ENCODE data around the gene DOK1.

Gene DOK1

GRCh38 chr2:74597410-74597809, 42.9 kb downstream of the DOK1 start:
- no peak for TF ChIP-seq CTCF (IDR thresholded peaks at IDR 0.05; ENCODE audit: extremely low read depth, missing control alignments)
- DNase-seq (ENCODE audit: low spot score), result no peak

GRCh38 chr2:74599676-74600075, 45.2 kb downstream of the DOK1 start:
- no peak for DNase-seq (ENCODE audit: low spot score)
- no peak for TF ChIP-seq CTCF (IDR thresholded peaks at IDR 0.05; ENCODE audit: extremely low read depth, missing control alignments)

DNA sequence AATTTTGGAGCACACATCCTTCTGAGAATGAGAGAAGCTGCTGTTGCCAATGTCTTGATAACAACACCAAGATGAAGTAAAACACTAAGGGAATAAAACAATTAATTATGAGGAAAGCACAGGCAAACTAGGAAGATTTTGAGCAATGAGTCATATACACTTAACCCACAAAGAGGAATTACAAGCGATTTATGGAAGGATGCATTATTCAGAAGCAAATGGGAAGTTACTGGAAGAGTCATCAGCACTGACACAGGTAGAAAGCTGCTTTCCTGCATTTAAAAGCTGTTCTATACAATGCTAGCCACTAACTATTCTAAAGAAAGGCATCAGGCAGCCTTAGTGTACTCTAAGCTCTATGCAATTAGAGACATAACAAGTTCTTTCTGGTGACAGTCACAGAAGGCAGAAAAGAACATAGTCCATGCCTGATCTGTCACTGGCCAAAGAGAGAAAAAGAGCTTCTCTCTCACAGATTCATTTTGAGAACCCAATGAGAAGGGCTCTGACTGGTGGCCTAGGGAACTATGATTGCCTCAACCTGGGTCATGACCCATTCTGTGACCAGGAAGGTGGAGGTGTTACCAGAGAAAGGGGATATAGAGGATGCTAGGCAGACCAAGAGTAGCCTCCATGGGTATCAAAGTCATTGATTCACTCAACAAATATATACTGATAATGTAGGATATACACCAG, 48.2 kb downstream of the DOK1 start:
- DNase-seq (ENCODE audit: low spot score), result no peak
- no peak for TF ChIP-seq CTCF (IDR thresholded peaks at IDR 0.05; ENCODE audit: extremely low read depth, missing control alignments)

GRCh38 chr2:74603282-74604000, 48.9 kb downstream of the DOK1 start:
- TF ChIP-seq CTCF (IDR thresholded peaks at IDR 0.05; ENCODE audit: extremely low read depth, missing control alignments), result no peak
- no peak for DNase-seq (ENCODE audit: low spot score)

DNA sequence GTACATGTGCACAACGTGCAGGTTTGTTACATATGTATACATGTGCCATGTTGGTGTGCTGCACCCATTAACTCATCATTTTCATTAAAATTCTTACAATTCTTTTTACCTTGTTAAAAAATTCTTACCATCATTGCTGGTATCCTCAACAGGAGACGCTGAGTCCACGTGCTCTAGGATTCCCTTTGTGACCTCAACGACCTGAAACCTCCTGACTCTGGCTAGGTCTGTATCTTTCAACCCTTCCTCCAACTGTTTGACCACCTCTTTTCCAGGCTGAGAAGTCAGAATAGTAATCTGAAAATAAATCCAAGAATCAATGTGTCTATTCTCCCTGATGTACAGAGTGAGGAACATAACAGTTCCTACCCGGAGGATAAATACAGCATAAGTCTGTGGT, 52.4 kb downstream of the DOK1 start:
- no peak for TF ChIP-seq CTCF (IDR thresholded peaks at IDR 0.05; ENCODE audit: extremely low read depth, missing control alignments)
- no peak for DNase-seq (ENCODE audit: low spot score)
